Measurements from ENCODE around the gene ABCC1. TPM values are rescaled to one million over a fixed set of nuclear protein-coding genes. Genes with fewer than 3 reads are reported as not detected.

Gene ABCC1
- polyA plus RNA-seq, 1 experiment: 69.7 TPM

DNA sequence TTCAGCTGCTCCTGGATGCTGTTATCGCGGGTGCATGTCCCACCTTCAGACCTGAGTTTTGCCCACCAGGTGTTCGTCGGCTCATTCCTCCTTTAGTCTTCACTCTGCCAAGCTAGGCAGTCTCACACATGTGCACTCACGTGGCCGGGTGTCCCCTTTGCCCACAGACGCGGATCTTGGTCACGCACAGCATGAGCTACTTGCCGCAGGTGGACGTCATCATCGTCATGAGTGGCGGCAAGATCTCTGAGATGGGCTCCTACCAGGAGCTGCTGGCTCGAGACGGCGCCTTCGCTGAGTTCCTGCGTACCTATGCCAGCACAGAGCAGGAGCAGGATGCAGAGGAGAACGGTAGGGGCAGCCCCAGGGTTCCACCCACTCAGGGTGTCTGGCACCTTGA, 140.8 kb downstream of the ABCC1 start:
- CTCF ChIA-PET: no interaction called here
- POLR2A ChIA-PET: no interaction called here
- TF ChIP-seq, protein P1, sequence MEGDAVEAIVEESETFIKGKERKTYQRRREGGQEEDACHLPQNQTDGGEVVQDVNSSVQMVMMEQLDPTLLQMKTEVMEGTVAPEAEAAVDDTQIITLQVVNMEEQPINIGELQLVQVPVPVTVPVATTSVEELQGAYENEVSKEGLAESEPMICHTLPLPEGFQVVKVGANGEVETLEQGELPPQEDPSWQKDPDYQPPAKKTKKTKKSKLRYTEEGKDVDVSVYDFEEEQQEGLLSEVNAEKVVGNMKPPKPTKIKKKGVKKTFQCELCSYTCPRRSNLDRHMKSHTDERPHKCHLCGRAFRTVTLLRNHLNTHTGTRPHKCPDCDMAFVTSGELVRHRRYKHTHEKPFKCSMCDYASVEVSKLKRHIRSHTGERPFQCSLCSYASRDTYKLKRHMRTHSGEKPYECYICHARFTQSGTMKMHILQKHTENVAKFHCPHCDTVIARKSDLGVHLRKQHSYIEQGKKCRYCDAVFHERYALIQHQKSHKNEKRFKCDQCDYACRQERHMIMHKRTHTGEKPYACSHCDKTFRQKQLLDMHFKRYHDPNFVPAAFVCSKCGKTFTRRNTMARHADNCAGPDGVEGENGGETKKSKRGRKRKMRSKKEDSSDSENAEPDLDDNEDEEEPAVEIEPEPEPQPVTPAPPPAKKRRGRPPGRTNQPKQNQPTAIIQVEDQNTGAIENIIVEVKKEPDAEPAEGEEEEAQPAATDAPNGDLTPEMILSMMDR (IDR thresholded peaks at IDR 0.05; ENCODE audit: low read depth, low read length): no peak

DNA sequence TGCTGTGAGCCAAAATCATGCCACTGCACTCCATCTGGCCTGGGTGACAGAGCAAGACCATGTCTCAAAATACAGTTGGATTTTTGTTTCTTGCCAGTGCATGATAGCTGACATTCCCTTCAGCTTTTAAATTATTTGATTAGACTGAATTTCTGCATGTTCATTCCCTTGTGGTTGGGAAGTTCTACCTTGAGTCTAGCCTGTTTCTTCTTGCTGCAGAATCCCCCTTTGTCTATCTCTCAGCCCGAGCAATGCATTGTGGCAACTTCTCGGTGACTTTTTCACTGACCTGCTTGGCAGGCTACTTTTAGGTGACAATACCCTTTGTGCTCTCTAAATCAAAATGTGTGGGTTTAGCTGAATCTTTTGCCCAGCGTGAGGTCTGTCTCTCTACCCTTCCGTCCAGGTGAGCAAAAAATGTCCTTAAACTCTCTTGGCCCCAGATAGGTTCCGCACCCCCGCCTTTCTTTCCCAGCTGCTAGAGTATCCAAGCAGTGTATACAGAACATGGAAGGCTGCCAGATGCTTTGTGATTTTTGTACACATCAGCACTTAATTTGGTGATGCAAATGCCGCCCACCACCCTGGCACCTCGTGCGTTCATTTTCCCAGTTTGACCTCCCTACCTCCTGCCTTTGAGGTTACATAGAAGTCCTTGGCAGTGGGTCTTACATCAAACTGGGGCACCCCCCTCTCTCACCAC, 143.7 kb downstream of the ABCC1 start:
- POLR2A ChIA-PET: interaction anchor here (0.7 to 2.0 kb wide), 2 partner anchors 10 to 18 kb away, joined by 4 to 5 read pairs; no protein-coding TSS in a partner anchor
- no peaks in the 10 kb centered on the region; the same call in 1 of the 2 replicates for H3K9me3 ChIP-seq (ENCODE audit: control insufficient read depth, insufficient read depth, low read length)

More for the DNA sequence above, 140.8 kb downstream of the ABCC1 start:
- H3K27ac ChIP-seq (ENCODE audit: low read depth, low read length): no peak overlapping the region
- H3K27me3 ChIP-seq (ENCODE audit: control insufficient read depth, insufficient read depth, low read length): no peaks in the 10 kb centered on the region
- DNase-seq (ENCODE audit: low read depth, low spot score): no peak
- no peak overlapping the region for H3K4me3 ChIP-seq (ENCODE audit: low read depth, low read length)
- H3K9me3 ChIP-seq (ENCODE audit: control insufficient read depth, insufficient read depth, low read length): no peaks in the 10 kb centered on the region; the same call in 1 of the 2 replicates

DNA sequence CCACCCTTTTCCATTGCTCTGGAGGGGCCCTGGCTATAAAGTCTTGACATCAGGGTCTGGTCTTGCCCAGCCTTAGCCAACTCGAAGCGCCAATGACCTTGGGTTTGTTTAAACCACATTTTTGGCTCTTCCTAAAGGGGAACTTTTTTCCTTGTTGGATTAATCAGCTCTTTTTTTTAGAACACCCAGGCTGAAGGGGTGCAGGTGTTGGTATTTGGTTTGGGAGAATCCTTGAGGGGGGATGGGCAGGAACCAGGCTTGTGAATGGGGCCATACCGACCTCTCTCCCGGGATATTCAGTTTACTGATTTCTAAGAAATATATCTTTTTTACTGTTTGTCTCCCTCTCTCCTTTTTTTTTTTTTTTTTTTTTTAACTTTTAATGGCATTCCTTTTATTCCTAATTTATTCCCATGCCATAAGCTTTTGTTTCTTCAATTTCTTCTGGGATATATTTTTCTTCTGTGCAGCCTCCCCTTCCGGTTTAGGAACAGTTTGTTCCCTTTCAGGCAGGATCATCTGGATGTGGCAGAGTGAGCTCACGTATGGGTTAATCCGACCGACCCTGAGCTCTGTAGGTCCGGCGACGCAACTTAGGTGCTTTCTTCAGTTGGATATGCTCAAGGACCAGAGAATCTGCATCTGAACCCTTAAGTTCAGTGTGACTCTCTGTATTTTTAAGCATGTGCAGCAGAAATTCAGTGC, 144.4 kb downstream of the ABCC1 start:
- POLR2A ChIA-PET: interaction anchor here (0.7 to 2.0 kb wide), 3 partner anchors 10 to 21 kb away, joined by 4 to 10 read pairs (median 5); no protein-coding TSS in a partner anchor
- TF ChIP-seq, protein P1 (IDR thresholded peaks at IDR 0.05; ENCODE audit: low read depth, low read length): no peak
- Histone ChIP-seq H3K27ac (ENCODE audit: low read depth, low read length) (peak overlapping the region; percentile 52), H3K9me3 (ENCODE audit: control insufficient read depth, insufficient read depth, low read length) (no peaks in the 10 kb centered on the region; the same call in 1 of the 2 replicates), H3K4me3 (ENCODE audit: low read depth, low read length) (no peak overlapping the region), H3K27me3 (ENCODE audit: control insufficient read depth, insufficient read depth, low read length) (no peaks in the 10 kb centered on the region)
- DNase-seq (ENCODE audit: low read depth, low spot score): no peak
- CTCF ChIA-PET: interaction anchor here (0.6 to 1.0 kb wide), 3 partner anchors 111 to 219 kb away, joined by 3 to 7 read pairs (median 3); no protein-coding TSS in a partner anchor

More for the DNA sequence above, 143.7 kb downstream of the ABCC1 start:
- TF ChIP-seq, protein P1 (IDR thresholded peaks at IDR 0.05; ENCODE audit: low read depth, low read length): no peak
- no peak for DNase-seq (ENCODE audit: low read depth, low spot score)
- no peak overlapping the region for H3K4me3 ChIP-seq (ENCODE audit: low read depth, low read length)
- CTCF ChIA-PET: interaction anchor here (0.6 to 1.5 kb wide), 4 partner anchors 111 to 271 kb away, joined by 3 to 7 read pairs (median 4); no protein-coding TSS in a partner anchor
- H3K27me3 ChIP-seq (ENCODE audit: control insufficient read depth, insufficient read depth, low read length): no peaks in the 10 kb centered on the region
- peak overlapping the region; percentile 52 for H3K27ac ChIP-seq (ENCODE audit: low read depth, low read length)

DNA sequence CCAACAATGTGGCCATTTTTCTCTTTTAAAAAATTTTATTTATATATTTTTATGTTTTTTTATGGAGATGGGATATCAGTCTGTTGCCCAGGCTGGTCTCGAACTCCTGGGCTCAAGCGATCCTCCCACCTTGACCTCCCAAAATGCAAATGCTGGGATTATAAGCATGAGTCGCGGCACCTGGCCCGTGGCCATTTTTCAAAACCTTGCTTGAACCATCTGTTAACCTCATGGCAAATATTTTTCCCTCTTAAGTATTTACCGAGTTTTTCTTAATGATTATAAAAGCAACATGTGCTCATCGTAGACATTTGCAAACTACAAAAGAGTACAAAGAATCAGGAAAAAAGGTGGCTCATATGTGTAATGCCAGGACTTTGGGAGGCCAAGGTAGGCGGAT, 146.2 kb downstream of the ABCC1 start:
- CTCF ChIA-PET: no interaction called here
- peak overlapping the region; percentile 82 for H3K27ac ChIP-seq (ENCODE audit: low read depth, low read length)
- TF ChIP-seq, protein P1 (IDR thresholded peaks at IDR 0.05; ENCODE audit: low read depth, low read length): no peak
- POLR2A ChIA-PET: interaction anchor here (1.3 kb wide), 1 partner anchor 14 kb away, joined by 3 read pairs; no protein-coding TSS in a partner anchor
- H3K27me3 ChIP-seq (ENCODE audit: control insufficient read depth, insufficient read depth, low read length): no peaks in the 10 kb centered on the region
- H3K4me3 ChIP-seq (ENCODE audit: low read depth, low read length): no peak overlapping the region
- no peak for DNase-seq (ENCODE audit: low read depth, low spot score)
- H3K9me3 ChIP-seq (ENCODE audit: control insufficient read depth, insufficient read depth, low read length): no peaks in the 10 kb centered on the region

Measured in AG04450 (cell line).